NCI-H524 (cell line): ENCODE data around the gene RXRA.
A peak's percentile ranks its signal among the peaks of the same experiment; 100 is the strongest.

Experiments
- DNase-seq, 2 experiments: peaks; one replicate each; lab custom pipeline; 2025; lab: John Stamatoyannopoulos, UW

Gene RXRA

DNA sequence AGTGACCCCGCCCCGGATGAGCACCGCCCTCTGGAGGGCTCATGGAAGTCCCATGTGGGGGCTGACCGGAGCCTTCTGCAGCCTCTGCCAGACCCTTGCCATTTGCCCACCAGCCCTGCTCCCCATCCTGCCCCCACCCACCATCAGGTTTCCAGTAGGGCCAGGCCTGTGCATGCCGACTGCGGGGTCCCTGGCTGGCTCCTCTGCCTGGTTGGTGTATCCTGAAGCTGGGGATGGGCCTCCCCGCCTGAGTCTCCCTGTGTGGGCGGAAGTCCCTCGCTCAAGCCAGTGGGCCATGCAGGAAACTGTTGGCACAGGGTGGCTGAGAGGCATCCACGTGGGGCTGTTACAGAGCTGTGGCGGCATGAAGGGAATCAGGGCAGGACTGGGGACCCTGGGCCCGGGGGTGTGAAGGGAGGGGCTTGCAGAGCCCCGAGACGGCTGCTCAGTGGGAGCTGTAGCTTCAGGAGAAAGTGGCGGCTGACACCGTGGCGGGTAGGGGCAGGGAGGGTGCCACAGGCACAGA, 88.7 kb downstream of the RXRA start:
- DNase-seq: no peak

DNA sequence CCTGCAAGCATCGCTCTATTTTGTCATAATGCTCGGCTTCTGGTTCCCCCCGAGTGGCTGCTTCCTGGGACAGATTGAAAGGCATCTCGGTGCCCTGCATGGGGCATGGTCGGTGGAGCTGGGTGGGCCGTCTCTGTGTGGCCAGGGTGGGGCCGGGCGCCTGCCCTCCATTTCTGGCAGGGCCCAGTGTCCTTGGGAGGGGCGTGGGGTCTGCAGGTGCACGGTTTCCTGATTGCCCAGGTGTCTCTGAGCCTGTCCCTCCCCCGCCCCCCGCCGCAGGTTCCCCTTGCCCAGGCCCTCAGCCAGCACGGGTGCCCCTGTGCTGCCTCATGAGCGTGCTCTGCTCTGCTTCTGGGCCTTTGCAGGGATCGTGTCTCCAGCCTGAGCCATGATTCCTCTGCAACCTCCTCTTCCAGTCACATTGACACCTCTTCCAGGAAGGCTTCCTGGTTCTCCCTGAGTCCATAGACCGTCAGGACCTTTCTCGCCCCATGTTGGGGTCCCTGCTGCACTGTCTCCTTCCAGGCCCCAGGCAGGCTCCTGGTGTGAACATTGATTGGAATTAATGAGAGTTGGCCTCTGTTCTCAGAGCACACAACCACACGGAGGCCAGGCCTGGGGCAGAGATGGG, 90.2 kb downstream of the RXRA start:
- DNase-seq: no peak

DNA sequence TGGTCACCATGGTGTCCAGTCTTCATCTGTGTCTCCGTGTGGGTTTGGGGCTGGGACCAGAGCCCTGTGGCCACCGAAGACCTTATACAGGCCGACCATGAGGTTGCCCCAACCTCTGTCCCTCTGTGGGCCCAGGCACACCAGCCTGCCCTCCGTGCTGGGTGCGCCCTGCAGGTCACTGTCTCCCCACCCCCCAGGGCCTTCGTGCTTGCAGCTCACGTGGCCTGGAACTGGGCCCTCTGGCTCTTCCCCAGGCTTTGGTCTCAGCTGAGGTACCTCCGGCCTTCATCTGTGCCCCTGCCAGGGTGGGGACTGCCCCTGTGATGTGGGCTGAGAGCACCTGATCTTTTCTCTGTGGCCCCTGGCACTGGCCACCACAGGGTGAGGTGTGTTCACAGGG, 92.1 kb downstream of the RXRA start:
- DNase-seq: no peak

DNA sequence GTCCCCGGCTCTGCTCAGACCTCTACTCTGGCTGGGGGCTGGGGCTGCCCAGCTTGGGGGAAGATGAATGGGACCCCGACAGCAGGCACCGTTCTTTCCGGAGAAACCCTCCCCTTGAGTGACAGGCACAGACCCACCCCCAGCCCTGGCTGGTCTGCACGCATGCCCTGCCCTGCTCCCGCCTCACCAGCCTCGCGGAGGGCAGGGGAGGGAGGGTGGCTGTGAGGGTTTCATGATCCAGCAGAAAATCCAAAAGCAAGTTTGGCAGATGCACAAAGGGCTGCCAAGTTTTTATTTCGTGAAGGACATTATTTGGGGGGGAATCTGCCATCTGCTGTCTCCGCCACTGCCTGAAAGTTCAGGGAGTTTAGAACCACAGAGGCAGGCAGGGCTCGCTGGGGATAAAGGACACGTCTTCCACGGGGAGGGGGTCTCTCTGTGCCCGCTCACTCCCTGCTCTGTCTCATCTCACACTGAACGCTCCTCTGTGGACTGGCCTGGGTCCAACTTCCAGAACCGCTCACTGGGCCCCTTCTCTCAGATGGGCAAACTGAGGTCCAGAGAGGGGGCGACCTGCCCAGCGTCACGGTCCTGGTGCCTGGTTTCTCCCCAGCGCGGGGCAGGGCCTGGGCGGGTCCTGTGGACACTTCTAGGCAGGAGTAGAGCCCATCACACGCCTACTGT, 92.9 kb downstream of the RXRA start:
- peak; percentile 63 to 81 for DNase-seq

DNA sequence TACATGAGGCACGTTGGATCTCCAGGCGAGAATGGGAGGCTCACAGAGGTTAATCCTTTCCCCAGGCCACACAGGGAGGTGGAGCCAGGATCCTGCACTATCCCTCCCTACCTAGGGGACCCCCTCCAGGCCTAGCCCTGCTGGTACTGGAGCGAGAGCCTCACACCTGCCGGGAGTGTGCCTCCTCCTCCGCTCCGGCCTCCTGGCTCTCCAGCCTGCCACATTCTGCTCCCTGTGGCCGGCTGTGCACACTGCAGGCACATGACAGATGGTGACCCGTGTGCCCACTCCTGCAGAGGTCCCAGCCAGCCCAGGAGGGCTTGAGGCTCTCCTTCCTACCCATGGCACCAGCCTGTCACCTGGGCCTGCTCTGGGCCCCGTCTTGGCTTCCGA, 93.4 kb downstream of the RXRA start:
- DNase-seq: peak; percentile 85 to 93

DNA sequence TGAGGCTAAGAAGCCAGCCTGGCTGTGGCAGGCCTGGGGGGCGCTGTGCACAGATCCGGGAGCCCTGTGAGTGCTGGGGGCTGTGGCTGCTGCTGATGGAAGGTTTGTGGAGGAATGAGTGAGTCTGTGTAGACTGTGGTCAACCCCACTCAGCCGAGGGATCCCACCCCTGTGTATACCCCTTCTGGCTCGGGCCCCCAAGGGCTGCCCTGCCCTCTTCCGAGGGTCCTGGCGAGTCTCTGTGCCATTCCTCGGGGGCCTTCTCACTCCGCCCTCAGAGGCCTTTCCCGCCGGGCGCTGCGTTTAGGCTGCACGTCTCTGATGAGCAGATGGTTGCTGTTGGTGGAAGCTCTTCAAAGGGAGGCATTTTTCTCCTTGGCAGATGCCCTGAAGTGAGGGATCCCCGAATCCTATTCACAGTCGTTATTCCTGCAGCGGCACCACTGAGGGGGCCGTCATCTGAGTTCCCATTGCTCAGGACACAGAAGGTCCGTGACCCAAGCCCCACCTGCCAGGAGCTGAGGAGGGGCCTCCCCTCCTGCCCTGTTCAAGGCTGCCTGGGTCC, 94.1 kb downstream of the RXRA start:
- DNase-seq: peak; percentile 74 to 92

DNA sequence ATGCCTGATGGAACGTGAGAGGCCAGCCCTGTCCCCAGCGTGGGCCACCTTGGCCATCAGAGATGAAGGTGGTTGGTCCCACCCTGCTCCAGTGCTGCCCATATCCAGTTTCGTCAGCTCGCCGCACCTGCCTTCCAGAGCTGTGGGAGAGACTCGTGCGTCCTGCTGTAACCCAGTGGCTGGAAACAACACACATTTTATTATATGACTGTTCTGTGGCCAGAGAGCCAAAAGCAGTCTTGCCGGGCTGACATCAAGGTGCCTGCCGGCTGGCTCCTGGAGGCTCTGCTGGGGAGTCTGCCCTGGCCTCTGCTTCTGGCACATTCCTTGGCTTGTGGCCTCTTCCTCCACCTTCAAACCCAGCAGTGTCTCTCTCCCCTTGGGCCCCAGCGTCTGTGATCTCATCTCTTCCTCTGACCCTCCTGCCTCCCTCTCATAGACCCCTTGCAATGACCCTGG, 94.7 kb downstream of the RXRA start:
- DNase-seq: peak in 1 of 2 experiments; percentile 53

DNA sequence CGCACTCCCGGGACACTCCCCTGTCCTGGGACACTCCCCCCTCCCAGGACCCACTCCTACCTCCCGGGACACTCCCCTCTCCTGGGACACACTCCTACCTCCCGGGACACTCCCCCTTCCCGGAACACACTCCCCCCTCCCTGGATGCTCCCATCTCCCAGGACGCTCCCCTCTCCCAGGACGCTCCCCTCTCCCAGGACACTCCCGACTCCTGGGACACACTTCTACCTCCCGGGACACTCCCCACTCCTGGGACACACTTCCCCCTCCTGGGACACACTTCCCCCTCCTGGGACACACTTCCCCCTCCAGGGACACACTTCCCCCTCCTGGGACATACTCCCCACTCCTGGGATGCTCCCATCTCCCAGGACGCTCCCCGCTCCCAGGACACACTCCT, 95.6 kb downstream of the RXRA start:
- DNase-seq: no peak

DNA sequence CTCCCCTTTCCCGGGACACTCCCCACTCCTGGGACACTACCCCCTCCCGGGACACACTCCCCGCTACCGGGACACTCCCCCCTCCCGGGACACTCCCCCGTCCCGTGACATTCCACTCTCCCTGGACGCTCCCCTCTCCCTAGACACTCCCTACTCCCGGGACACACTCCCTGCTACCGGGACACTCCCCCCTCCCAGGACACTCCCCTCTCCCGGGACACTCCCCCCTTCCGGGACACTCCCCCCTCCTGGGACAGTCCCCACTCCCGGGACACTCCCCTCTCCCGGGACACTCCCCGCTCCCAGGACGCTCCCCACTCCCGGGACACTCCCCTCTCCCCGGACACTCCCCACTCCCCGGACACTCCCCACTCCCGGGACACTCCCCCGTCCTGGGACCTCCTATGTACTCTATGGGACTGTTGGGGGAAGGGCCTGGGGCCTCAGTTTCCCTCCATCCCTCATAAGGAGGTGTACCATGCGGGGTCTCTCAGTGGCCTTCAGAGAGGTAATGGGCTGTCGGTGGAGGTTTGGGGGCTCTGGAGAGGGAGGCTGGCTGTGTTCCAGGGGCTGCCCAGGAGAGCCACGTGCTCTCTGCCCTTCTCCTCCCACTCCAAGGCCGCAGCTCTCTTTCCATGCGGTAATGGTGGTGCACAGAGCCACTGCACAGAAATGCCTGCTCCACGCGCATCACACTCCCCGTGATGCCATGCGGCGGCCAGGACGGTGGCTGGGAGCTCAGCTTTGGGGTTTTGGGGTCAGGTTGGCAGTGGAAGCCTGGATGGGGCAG, 96.2 kb downstream of the RXRA start:
- no peak for DNase-seq

DNA sequence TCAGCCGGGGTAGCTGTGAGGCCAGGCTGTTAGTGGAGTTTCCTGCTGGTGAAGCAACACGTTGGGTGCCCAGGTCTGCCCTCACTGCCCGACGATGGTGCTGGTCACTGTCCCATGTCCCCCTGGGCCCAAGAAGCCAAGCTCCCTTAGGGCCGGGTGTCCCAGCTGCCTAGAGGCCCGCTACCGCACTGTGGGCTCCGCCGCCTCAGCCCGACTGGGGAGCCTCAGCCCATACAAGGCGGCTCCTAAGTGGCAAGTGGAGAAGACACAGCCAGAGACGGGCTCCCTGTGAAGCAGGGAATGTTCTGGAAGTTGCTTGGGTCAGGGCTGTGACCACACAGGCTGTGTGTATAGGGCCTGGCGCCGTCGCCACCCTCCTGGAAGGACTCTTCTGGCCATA, 96.9 kb downstream of the RXRA start:
- DNase-seq: no peak

DNA sequence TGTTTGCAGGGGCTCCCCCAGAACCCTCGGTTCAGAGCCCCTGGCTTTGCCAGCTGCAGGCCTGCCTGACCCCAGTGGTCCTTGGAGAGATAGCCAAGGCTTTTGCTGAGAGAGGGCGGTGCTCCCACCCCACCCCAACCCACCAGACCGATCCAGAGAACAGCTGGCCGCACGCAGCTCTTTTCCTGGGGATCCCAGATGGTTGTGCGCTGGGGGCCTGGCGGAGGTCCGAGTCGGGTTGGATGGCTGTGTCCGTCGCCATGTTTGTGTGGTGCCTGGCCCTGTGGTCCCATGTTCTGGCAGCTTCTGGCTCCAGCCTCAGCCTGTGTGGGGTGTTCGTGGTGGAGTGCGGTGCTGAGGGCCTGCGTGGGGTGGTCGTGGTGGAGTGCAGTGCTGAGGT, 97.5 kb downstream of the RXRA start:
- peak; percentile 78 to 85 for DNase-seq

DNA sequence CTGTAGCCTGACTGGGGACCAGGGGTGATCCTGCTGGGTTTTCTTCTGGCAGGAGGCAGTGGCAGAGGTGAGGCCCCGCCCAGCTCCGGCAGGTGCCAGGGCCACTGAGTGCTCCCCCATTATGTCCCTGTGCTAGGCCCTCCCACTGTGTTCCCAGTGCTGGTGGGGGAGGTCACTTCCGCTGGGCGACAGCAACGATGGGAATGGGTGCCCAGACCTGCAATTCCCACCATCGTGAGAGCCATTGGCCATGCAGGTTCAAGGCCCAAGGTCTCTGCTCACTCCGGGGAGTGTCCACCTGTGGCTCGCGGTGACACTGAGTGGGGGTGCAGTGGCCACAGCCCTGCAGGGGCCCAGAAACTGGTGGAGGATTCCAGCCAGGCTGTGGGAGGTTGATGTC, 98.6 kb downstream of the RXRA start:
- no peak for DNase-seq

DNA sequence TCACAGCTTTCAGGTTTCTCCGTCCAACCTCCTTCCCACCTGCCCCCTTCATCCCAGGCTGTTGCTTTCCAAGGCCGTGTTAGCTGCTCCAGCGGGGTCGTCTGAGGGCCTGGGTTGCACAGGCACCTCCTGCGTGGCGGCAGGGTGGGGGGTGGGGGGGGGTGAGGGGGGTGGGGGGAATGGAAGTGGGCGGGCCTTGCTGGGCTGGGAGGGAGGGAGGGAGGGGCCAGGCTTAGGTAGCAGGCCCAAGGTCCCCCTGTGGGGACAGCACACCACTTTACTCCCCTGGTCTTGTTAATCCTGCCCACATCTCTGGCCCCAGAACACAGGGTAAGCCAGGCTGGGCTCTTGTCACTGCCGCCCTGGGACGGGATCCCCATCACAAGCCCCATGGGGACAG, 99.1 kb downstream of the RXRA start:
- DNase-seq: no peak

DNA sequence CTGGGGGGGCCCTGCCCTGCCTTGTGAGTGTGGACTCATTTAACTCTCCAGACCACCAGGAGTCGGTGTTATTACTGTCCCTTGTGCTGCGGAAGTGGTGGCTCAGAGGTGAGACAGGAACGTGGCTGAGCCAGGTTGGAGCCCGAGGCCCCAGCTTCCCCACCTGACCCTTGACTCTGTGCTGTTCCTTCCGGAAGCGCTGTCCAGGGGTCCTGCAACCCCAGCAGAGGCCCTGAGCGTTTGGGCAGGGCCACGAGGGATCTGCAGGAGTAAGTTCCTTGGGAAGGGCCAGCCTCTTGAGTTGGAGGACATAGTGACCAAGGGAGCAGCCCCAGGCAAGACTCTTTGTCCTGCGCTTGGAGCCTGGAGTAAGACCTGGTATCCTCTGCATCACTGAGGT, 99.6 kb downstream of the RXRA start:
- DNase-seq: no peak

DNA sequence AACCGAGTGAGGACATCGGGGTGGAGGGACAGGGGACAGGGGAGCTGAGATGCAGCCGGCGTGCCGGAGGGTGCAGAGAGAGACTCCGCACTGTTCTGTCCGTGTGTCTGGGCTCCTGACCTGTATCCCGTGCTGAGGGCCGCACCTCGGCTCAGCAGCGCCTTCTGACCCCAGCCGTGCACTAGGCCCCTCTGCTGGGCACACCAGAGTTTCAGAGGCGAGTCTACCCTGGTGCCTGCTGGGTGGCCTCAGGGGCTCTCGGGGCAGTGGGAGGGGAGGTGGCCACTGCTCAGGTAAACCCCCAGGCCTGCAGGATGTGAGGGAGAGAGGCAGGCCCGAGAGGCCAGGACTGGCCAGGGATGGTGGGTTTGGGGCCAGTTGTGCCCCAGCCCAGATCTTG, 100.2 kb downstream of the RXRA start:
- no peak for DNase-seq

DNA sequence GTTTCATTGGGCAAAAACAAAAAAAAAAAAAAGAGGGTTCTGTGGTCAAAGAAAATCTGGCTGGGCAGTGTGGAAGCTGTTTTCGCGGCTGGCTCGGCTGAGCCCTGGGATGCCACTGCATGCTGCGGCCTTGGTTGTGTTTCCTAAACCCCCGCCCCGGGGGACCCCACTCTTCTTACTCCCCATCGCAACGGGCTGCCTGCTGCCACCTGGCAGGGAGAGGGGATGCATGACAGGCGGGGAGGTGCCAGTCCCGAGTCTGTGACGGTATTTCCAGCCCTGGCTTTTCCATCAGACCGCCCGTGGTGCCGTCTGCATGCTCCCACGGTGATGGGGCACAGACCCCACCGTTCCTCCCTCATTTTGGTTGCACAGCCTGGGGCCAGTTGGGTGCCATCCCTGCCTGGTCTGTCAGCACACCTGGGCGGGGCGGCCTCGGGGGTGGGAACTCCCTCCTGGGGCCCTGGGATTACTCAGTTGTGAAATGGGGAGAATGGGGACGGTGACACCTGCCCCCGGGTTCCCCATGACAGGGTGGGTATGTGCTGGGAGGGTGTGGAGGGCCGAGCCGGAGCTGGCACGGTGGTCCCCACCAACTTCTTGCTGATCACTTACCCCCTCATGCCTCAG, 101.0 kb downstream of the RXRA start:
- no peak for DNase-seq

DNA sequence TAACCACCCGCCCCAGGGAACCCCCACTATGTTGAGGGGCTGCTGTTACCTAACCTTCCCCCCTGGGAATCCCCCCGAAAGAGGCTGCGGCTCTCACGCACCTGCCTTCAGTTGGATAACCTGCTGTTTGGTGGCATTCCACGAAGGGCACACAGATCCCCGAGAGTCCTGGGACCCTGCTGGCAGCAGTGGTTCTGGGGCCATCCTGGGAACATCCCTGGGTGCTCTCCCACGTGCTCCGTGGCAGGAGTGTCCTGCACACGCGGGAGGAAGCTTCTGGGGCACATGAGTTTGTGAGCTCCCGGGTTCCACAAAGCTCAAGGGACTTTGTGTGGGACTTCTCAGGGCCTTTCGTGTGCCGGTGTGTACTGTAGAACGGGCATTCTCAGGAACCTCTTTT, 102.3 kb downstream of the RXRA start:
- DNase-seq: no peak

DNA sequence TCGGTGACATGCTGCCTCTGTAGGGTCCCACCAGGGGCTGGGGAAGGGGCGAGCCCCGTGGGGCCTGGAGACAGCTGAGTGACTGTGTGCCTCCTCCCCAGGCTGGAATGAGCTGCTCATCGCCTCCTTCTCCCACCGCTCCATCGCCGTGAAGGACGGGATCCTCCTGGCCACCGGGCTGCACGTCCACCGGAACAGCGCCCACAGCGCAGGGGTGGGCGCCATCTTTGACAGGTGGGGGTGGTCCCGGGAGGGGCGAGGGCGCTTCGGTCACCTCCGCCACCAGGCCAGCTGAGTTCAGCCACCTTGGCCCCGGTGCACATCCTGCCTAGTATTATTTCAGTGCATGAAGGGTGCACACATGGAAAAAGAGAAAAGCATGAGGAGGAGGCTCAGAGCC, 102.8 kb downstream of the RXRA start:
- no peak for DNase-seq

DNA sequence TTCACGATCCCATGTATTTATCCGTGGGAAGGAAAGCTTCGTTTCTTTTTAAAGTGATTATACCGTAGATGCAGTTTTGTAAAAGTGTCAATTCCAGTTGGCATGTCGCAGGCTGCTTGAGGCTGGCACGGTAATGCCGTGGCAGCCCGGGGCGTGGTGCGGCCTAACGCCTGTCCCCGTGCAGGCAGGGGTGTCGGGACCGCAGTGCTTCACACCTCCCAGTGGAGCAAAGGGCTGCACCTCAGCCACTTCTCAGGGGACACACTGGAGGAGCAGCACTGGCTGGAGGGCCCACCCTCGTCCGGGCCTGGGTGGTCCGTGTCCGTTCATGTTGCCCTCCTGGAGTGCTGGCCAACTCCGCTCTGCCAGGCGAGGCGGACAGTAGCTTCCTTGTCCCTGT, 103.2 kb downstream of the RXRA start:
- no peak for DNase-seq

DNA sequence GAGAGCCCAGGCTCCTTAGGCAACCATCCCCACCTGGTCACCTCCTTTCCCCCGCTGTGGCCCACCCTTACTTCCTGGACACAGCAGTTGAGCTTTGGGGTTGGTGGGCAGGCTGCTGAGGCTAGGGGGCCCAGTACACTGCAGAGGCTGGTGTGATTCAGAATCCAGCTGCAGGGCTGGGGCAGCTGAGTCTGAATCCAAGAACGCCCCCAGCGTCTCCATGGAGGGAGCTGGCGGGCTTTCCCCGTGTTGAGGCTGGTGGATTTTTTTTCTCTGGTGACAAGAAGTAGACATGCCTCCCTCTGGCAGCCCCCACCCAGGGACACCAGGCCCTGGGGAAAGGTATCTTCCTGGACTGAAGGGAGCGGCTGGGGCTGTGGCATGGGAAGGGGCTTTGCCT, 104.8 kb downstream of the RXRA start:
- DNase-seq: no peak

DNA sequence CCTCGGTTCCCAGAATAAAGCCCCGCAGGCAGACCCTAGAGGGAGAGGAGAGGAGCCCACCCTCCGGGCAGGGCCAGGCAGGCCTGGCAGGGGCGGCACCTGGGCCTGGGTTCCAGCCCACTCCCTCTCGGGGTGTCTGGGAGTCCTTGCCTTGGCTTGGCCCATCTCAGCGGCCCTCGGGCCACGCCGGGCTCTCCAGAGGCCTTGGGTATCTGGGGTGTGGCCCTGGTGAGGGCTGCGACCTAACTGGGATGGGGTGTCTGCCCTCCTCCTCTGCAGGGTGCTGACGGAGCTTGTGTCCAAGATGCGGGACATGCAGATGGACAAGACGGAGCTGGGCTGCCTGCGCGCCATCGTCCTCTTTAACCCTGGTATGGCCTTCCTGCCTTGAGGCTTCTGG, 105.4 kb downstream of the RXRA start:
- DNase-seq: no peak

DNA sequence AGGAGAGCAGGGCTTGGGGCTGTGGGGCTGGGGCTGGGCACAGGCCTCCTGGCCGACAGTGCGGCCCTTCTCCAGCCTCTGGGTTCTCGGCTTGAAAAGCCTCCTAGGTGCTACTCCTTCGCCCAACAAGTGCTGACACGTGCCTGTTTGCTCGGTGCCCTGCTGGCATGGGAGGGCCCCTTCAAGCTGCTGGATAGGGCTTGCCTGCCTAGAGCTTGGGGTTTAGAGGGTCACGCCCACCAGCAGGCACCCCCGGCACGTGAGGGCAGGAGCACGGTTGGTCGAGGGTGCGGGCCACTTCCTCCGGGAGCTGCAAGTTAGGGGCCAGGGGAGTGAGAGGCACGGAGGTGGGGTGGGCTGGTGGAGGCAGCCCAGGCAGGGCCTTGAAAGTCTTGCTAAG, 106.2 kb downstream of the RXRA start:
- DNase-seq: no peak
